IMR-90 (cell line): ENCODE measurements around the gene FBXL7. TPM values are rescaled to one million over a fixed set of nuclear protein-coding genes. Genes with fewer than 3 reads are reported as not detected.

Source experiments
- ATAC-seq: fragments of 200-7000 bp; cut with Tn5 transposase; 2 replicates; pipeline ENCODE4 v1.9.1; 2020; ENCODE audit warnings: low read depth, mild to moderate bottlenecking, moderate library complexity
- BruUV-seq: library from RNA; stranded (reverse); fragments of 400-500 nt; replicated peaks from 2 replicates; lab custom pipeline; 2021; lab: Mats Ljungman, UMichigan
- CTCF ChIA-PET: fragments of 300-600 bp; formaldehyde crosslinking; extraction: SDS; loops from one replicate; lab custom pipeline; 2021; ENCODE audit warnings: antibody characterized with exemption; lab: Yijun Ruan, JAX
- POLR2A ChIA-PET: fragments of 300-600 bp; sonication (Branson Sonifier 250); formaldehyde crosslinking; loops from one replicate; lab custom pipeline; 2022; ENCODE audit warnings: antibody characterized with exemption; ENCODE audit not compliant: unreplicated experiment; lab: Charles Lee
- DNase-seq: peaks from one replicate; pipeline ENCODE4 v3.0.0; 2013
- H2AFZ ChIP-seq: replicated peaks from 2 replicates; pipeline ENCODE3; 2013; ENCODE audit warnings: low read length, mild to moderate bottlenecking; ENCODE audit not compliant: poor library complexity
- H2AK5ac ChIP-seq: 2 replicates; pipeline ENCODE4 v1.6.1; 2013; ENCODE audit warnings: low read depth, low read length, inconsistent platforms
- H2AK9ac ChIP-seq: replicated peaks from 2 replicates; pipeline ENCODE3; 2013; ENCODE audit warnings: mild to moderate bottlenecking, low read depth, low read length, moderate library complexity; ENCODE audit not compliant: poor library complexity
- H2BK120ac ChIP-seq: 2 replicates; pipeline ENCODE4 v1.6.1; 2013; ENCODE audit warnings: low read depth, low read length, inconsistent platforms
- H2BK15ac ChIP-seq: 3 replicates; pipeline ENCODE4 v1.6.1; 2013; ENCODE audit warnings: low read depth, low read length, inconsistent platforms
- H2BK20ac ChIP-seq: 2 replicates; pipeline ENCODE4 v1.6.1; 2013; ENCODE audit warnings: low read depth, mild to moderate bottlenecking, inconsistent platforms, low read length, moderate library complexity
- H2BK5ac ChIP-seq: 2 replicates; pipeline ENCODE4 v1.6.1; 2013; ENCODE audit warnings: mild to moderate bottlenecking, low read depth, low read length, inconsistent platforms; ENCODE audit not compliant: poor library complexity, severe bottlenecking
- H3K14ac ChIP-seq: replicated peaks from 2 replicates; pipeline ENCODE4 v1.6.1; 2013; ENCODE audit warnings: low read depth, low read length, inconsistent platforms
- H3K18ac ChIP-seq: 2 replicates; pipeline ENCODE4 v1.6.1; 2013; ENCODE audit warnings: low read depth, low read length, control low read depth
- H3K23ac ChIP-seq: 2 replicates; pipeline ENCODE4 v1.6.1; 2013; ENCODE audit warnings: low read depth, low read length, inconsistent platforms
- H3K27ac ChIP-seq: 2 replicates; pipeline ENCODE4 v1.5.1; 2013; ENCODE audit warnings: mild to moderate bottlenecking, control low read depth, low read length; ENCODE audit not compliant: insufficient read depth
- H3K27me3 ChIP-seq: 2 replicates; pipeline ENCODE4 v1.6.1; 2013; ENCODE audit warnings: low read length; ENCODE audit not compliant: control insufficient read depth, insufficient read depth
- H3K36me3 ChIP-seq: 2 replicates; pipeline ENCODE4 v1.6.1; 2013; ENCODE audit warnings: low read length, mixed read lengths; ENCODE audit not compliant: control insufficient read depth, insufficient read depth
- H3K4ac ChIP-seq: 2 replicates; pipeline ENCODE4 v1.6.1; 2013; ENCODE audit warnings: low read depth, low read length, inconsistent platforms
- H3K4me1 ChIP-seq: 2 replicates; pipeline ENCODE4 v1.6.1; 2013; ENCODE audit warnings: low read length, mixed read lengths; ENCODE audit not compliant: control insufficient read depth, insufficient read depth
- H3K4me2 ChIP-seq: 2 replicates; pipeline ENCODE4 v1.6.1; 2013; ENCODE audit warnings: low read depth, mild to moderate bottlenecking, control low read depth, low read length, moderate library complexity
- H3K4me3 ChIP-seq: 2 replicates; pipeline ENCODE4 v1.5.1; 2013; ENCODE audit warnings: low read depth, mild to moderate bottlenecking, control low read depth, low read length, moderate library complexity; ENCODE audit not compliant: insufficient read depth
- H3K56ac ChIP-seq: 2 replicates; pipeline ENCODE4 v1.6.1; 2013; ENCODE audit warnings: low read length, inconsistent platforms; ENCODE audit not compliant: insufficient read depth; ENCODE audit errors: extremely low read depth
- H3K79me1 ChIP-seq, 2 experiments: 2 replicates each; pipeline ENCODE4 v1.6.1; 2013; ENCODE audit warnings: low read length in 2 of 2, inconsistent platforms in 1 of 2, low read depth in 1 of 2
- H3K9ac ChIP-seq: 2 replicates; pipeline ENCODE4 v1.6.1; 2013; ENCODE audit warnings: low read depth, low read length, control low read depth
- H3K9me1 ChIP-seq: 2 replicates; pipeline ENCODE4 v1.6.1; 2013; ENCODE audit warnings: low read length, inconsistent platforms; ENCODE audit not compliant: insufficient read depth
- H3K9me3 ChIP-seq: 2 replicates; pipeline ENCODE4 v1.6.1; 2013; ENCODE audit warnings: low read length; ENCODE audit not compliant: control insufficient read depth, insufficient read depth
- H4K20me1 ChIP-seq: 2 replicates; pipeline ENCODE4 v1.6.1; 2013; ENCODE audit warnings: low read length, inconsistent platforms; ENCODE audit not compliant: insufficient read depth
- H4K5ac ChIP-seq: 2 replicates; pipeline ENCODE4 v1.6.1; 2013; ENCODE audit warnings: mild to moderate bottlenecking, low read depth, low read length, control low read depth
- H4K8ac ChIP-seq, 2 experiments: 2 replicates each; pipeline ENCODE4 v1.6.1; 2013; ENCODE audit warnings: low read depth in 2 of 2, low read length in 2 of 2, control low read depth in 1 of 2, inconsistent platforms in 1 of 2
- H4K91ac ChIP-seq: 2 replicates; pipeline ENCODE4 v1.6.1; 2013; ENCODE audit warnings: low read depth, low read length, inconsistent platforms; ENCODE audit not compliant: insufficient read depth
- BHLHE40 ChIP-seq: fragments of 150-350 bp; IDR thresholded peaks from 2 replicates; pipeline ENCODE4 v1.6.1; 2016; ENCODE audit warnings: mild to moderate bottlenecking, low read depth, low read length
- CEBPB ChIP-seq: IDR thresholded peaks from 2 replicates; pipeline ENCODE4 v1.6.1; 2012; ENCODE audit warnings: low read depth, low read length, improper control_type of control experiment
- CHD1 ChIP-seq: IDR thresholded peaks from 2 replicates; pipeline ENCODE4 v1.6.1; 2012; ENCODE audit warnings: low read depth, low read length, improper control_type of control experiment
- FOS ChIP-seq: fragments of 150-350 bp; IDR thresholded peaks from 2 replicates; pipeline ENCODE4 v1.6.1; 2016; ENCODE audit warnings: low read depth, low read length
- MAFK ChIP-seq: IDR thresholded peaks from 2 replicates; pipeline ENCODE4 v1.6.1; 2012; ENCODE audit warnings: low read depth, low read length, improper control_type of control experiment
- MAZ ChIP-seq: IDR thresholded peaks from 2 replicates; pipeline ENCODE4 v1.6.1; 2012; ENCODE audit warnings: low read depth, mild to moderate bottlenecking, low read length, improper control_type of control experiment, moderate library complexity, borderline replicate concordance
- MXI1 ChIP-seq: IDR thresholded peaks from 2 replicates; pipeline ENCODE4 v1.6.1; 2012; ENCODE audit warnings: low read depth, mild to moderate bottlenecking, low read length, moderate library complexity, borderline replicate concordance
- NFE2L2 ChIP-seq: fragments of 150-350 bp; IDR thresholded peaks from 2 replicates; pipeline ENCODE4 v1.6.1; 2016; ENCODE audit warnings: low read depth, mild to moderate bottlenecking, low read length
- POLR2A ChIP-seq: IDR thresholded peaks from 2 replicates; pipeline ENCODE4 v1.6.1; 2012; ENCODE audit warnings: mild to moderate bottlenecking, low read depth, low read length
- RAD21 ChIP-seq: IDR thresholded peaks from 2 replicates; pipeline ENCODE4 v1.6.1; 2012; ENCODE audit warnings: low read length, improper control_type of control experiment
- RCOR1 ChIP-seq: IDR thresholded peaks from 2 replicates; pipeline ENCODE4 v1.6.1; 2012; ENCODE audit warnings: mild to moderate bottlenecking, low read length, improper control_type of control experiment; ENCODE audit not compliant: insufficient replicate concordance
- SMC3 ChIP-seq: fragments of 150-350 bp; IDR thresholded peaks from 2 replicates; pipeline ENCODE4 v1.6.1; 2016; ENCODE audit warnings: low read depth, mild to moderate bottlenecking, antibody characterized with exemption, low read length, moderate library complexity
- WGBS, 2 experiments: methylation state at CpG; one replicate each; pipeline versions ENCODE4 v1.1.5 to v1.1.7; 2013; ENCODE audit warnings: missing lambda C conversion rate in 2 of 2; ENCODE audit not compliant: insufficient read length in 1 of 2; ENCODE audit errors: extremely low coverage in 2 of 2; 5-methylcytosine and 5-hydroxymethylcytosine counted together
- dilution Hi-C: fragments of 300-500 bp; cut with HindIII; formaldehyde crosslinking; loops from one replicate; pipeline ENCODE4 v1.14.3; 2018; ENCODE audit warnings: low sequenced_read_pairs; ENCODE audit not compliant: unreplicated experiment
- in situ Hi-C: fragments of 300-500 bp; cut with MboI; formaldehyde crosslinking; loops from 3 replicates; pipeline ENCODE4 v1.14.3; 2019; ENCODE audit warnings: low sequenced_read_pairs, inconsistent platforms, mixed read lengths
- intact Hi-C: fragments of 100-400 bp; cut with micrococcal nuclease; formaldehyde crosslinking; loops from 2 replicates; pipeline ENCODE4 v1.10.0; 2022
- polyA plus RNA-seq, 3 experiments: library from polyadenylated mRNA; depleted of rRNA; stranded (reverse); fragments of >200 nt; gene quantifications; 2 replicates each; pipeline ENCODE4 v1.2.3, GENCODE V29; 2012; ENCODE audit warnings: low replicate concordance in 1 of 3
- total RNA-seq: library from RNA; depleted of rRNA; stranded (reverse); fragments of >200 nt; gene quantifications from 2 replicates; pipeline ENCODE4 v1.2.3, GENCODE V29; 2012
- TF ChIP-seq, protein P1 (sequence below): fragments of 150-350 bp; IDR thresholded peaks from 2 replicates; pipeline ENCODE4 v1.6.1; 2016; ENCODE audit warnings: low read depth, mild to moderate bottlenecking, low read length, moderate library complexity, borderline replicate concordance
- TF ChIP-seq, protein P2 (sequence below): conservative IDR thresholded peaks from 2 replicates; pipeline ENCODE4 v1.5.1; 2012; ENCODE audit warnings: mild to moderate bottlenecking, low read depth, low read length, improper control_type of control experiment
- TF ChIP-seq, protein P3 (sequence below): fragments of 150-350 bp; IDR thresholded peaks from 2 replicates; pipeline ENCODE4 v1.6.1; 2017; ENCODE audit warnings: mild to moderate bottlenecking, antibody characterized with exemption, low read length, low read depth

Gene FBXL7
- total and polyA plus RNA-seq, 2 of the 4 experiments (the other 2 are of a cell fraction): 4.1 to 10.2 TPM

DNA sequence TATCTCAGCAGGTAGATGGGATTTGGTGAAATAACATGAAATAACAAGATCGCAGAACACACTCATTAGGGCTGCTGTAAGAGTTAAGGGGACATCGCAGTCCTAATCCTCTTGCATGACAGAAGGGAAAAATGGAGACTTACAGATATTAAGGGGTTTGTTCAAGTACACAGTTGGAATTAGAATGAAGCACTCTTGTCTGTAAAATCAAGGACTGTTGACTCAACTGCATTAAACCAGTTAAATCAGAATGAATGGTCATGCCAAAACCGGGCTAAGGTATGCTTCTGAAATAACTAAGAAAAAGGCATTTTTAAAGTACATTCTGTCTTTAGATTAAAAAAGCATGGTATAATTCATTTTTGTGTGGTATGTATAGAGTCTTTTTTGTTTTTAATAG is 95.9 kb downstream of the FBXL7 start:
- TF ChIP-seq CEBPB (no peak), CHD1 (no peak), POLR2A (no peak), FOS (no peak), MAZ (no peak), BHLHE40 (no peak), RAD21 (no peak), NFE2L2 (no peak), RCOR1 (no peak), SMC3 (no peak), MXI1 (no peak), MAFK (no peak)
- TF ChIP-seq, protein P1, sequence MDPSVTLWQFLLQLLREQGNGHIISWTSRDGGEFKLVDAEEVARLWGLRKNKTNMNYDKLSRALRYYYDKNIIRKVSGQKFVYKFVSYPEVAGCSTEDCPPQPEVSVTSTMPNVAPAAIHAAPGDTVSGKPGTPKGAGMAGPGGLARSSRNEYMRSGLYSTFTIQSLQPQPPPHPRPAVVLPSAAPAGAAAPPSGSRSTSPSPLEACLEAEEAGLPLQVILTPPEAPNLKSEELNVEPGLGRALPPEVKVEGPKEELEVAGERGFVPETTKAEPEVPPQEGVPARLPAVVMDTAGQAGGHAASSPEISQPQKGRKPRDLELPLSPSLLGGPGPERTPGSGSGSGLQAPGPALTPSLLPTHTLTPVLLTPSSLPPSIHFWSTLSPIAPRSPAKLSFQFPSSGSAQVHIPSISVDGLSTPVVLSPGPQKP: no peak
- TF ChIP-seq, protein P2, sequence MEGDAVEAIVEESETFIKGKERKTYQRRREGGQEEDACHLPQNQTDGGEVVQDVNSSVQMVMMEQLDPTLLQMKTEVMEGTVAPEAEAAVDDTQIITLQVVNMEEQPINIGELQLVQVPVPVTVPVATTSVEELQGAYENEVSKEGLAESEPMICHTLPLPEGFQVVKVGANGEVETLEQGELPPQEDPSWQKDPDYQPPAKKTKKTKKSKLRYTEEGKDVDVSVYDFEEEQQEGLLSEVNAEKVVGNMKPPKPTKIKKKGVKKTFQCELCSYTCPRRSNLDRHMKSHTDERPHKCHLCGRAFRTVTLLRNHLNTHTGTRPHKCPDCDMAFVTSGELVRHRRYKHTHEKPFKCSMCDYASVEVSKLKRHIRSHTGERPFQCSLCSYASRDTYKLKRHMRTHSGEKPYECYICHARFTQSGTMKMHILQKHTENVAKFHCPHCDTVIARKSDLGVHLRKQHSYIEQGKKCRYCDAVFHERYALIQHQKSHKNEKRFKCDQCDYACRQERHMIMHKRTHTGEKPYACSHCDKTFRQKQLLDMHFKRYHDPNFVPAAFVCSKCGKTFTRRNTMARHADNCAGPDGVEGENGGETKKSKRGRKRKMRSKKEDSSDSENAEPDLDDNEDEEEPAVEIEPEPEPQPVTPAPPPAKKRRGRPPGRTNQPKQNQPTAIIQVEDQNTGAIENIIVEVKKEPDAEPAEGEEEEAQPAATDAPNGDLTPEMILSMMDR: no peak
- TF ChIP-seq, protein P3, sequence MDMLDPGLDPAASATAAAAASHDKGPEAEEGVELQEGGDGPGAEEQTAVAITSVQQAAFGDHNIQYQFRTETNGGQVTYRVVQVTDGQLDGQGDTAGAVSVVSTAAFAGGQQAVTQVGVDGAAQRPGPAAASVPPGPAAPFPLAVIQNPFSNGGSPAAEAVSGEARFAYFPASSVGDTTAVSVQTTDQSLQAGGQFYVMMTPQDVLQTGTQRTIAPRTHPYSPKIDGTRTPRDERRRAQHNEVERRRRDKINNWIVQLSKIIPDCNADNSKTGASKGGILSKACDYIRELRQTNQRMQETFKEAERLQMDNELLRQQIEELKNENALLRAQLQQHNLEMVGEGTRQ: no peak
- Histone ChIP-seq H3K23ac (no peak overlapping the region), H2AK5ac (no peak overlapping the region), H2AFZ (no peak overlapping the region), H3K27me3 (no peaks in the 10 kb centered on the region), H3K9me1 (no peaks in the 10 kb centered on the region; the same call in 1 of the 2 replicates), H2BK15ac (no peak overlapping the region), H3K4ac (no peak overlapping the region), H2AK9ac (no peak overlapping the region), H2BK120ac (no peak overlapping the region), H3K18ac (no peak overlapping the region), H3K9me3 (no peaks in the 10 kb centered on the region), H3K4me1 (no peaks in the 10 kb centered on the region), H3K27ac (no peak overlapping the region), H3K9ac (no peak overlapping the region), H4K20me1 (peaks cover 3% of the 10 kb centered on the region; the same call in 1 of the 2 replicates), H2BK5ac (no peak overlapping the region), H4K8ac (no peak overlapping the region), H3K4me2 (no peak overlapping the region), H3K36me3 (no peaks in the 10 kb centered on the region), H3K79me1 (peaks cover 20 to 29% of the 10 kb centered on the region in 2 experiments), H3K4me3 (no peak overlapping the region), H4K5ac (no peak overlapping the region), H2BK20ac (no peak overlapping the region), H3K56ac (no peak overlapping the region), H3K14ac (no peak overlapping the region), H4K91ac (no peak overlapping the region)
- ChIA-PET POLR2A (no interaction called here), CTCF (no interaction called here)
- ATAC-seq (no peak), DNase-seq (no peak)
- dilution Hi-C loops (no loop called here), in situ Hi-C loops (no loop called here), intact Hi-C loops (loop anchor here (10.0 kb wide), 1 partner anchor 399 kb away; no protein-coding TSS in a partner anchor)
- no TSS peak for BruUV-seq
- 100% methylated on average over 1 of the region's 3 CpGs; no CpG with 5 or more reads in 1 of the 2 experiments for WGBS, 2 experiments
